ENCODE measurements around the gene CD300LF. TPM values are rescaled to one million over a fixed set of nuclear protein-coding genes. Genes with fewer than 3 reads are reported as not detected.

CD300LF gene
- total and polyA plus RNA-seq, 9 of the 15 experiments (the other 6 are each of a cell fraction or from before 2014, with no cell fraction given) = not detected

GRCh38 chr17:74749279-74750038 lies 36.7 kb upstream of the CD300LF start:
- Histone ChIP-seq H3K4me3 (peak overlapping the region; percentile 93), H3K9me3 (replicated peaks; ENCODE audit: control insufficient read depth, insufficient read depth, low read depth, low read length) (no peaks in the 10 kb centered on the region), H3K36me3 (ENCODE audit: control insufficient read depth, insufficient read depth, low read length) (peaks cover 13% of the 10 kb centered on the region; the same call in 2 of the 3 replicates), H3K9me1 (ENCODE audit: control insufficient read depth, insufficient read depth, low read length) (no peaks in the 10 kb centered on the region), H3K9ac (ENCODE audit: insufficient read depth in 1 of 2, low read depth in 2 of 2, low read length in 2 of 2) (peak overlapping the region; percentile 82 to 97; a peak in 3 of 4 replicates), H3K4me1 (replicated peaks in 1 of 2; ENCODE audit: control insufficient read depth in 2 of 2, insufficient read depth in 2 of 2, low read length in 2 of 2) (peaks cover 40 to 70% of the 10 kb centered on the region in 2 experiments), H3K27me3 (ENCODE audit: control insufficient read depth in 2 of 2, insufficient read depth in 2 of 2, low read length in 2 of 2) (no peaks in the 10 kb centered on the region), H2AFZ (ENCODE audit: low read depth, low read length) (peak overlapping the region; percentile 85; the same call in 1 of the 2 replicates), H4K20me1 (replicated peaks; ENCODE audit: control insufficient read depth, insufficient read depth, low read length) (peaks cover 9% of the 10 kb centered on the region; the same call in 1 of the 2 replicates), H3K27ac (ENCODE audit: extremely low read depth, low read depth, low read length) (peak overlapping the region; percentile 68), H3K4me2 (ENCODE audit: insufficient read depth, low read length) (peak overlapping the region; percentile 74), H3K79me2 (ENCODE audit: control insufficient read depth, insufficient read depth, low read length) (peaks cover 51% of the 10 kb centered on the region)
- FAIRE-seq (no peak), ATAC-seq (peak; percentile 14), DNase-seq (ENCODE audit: extremely low read depth in 1 of 4, low spot score in 3 of 4) (peak in 2 of 4 experiments; percentile 19 to 34)
- ChIA-PET CTCF (ENCODE audit: low intra/inter-chr PET ratio) (interaction anchor here (0.7 kb wide), 1 partner anchor 89 kb away, joined by 3 read pairs; no protein-coding TSS in a partner anchor), POLR2A (interaction anchor here (0.6 to 3.6 kb wide), 12 partner anchors 9 to 1322 kb away, joined by 3 to 22 read pairs (median 4); partner anchors contain the start of gene FDXR)
- 3% methylated on average over 44 of the region's 46 CpGs for WGBS (ENCODE audit: insufficient coverage, low coverage, missing lambda C conversion rate)
- intact Hi-C loops (cut with micrococcal nuclease) (loop anchor here (5.0 kb wide), 1 partner anchor 118 kb away; no protein-coding TSS in a partner anchor), in situ Hi-C loops (cut with MboI) (no loop called here)
- no TSS peak for BruUV-seq (replicated peaks)
- no peak for TF ChIP-seq JUN (IDR thresholded peaks at IDR 0.05; ENCODE audit: borderline replicate concordance, low read depth, low read length)
- TF ChIP-seq JUN (CRISPR knock-in tag; IDR thresholded peaks at IDR 0.05; ENCODE audit: borderline replicate concordance) = no peak
- TF ChIP-seq PRMT5 (CRISPR knock-in tag; IDR thresholded peaks at IDR 0.05) = no peak
- TF ChIP-seq STAT6 (CRISPR knock-in tag; IDR thresholded peaks at IDR 0.05) = no peak
- TF ChIP-seq MXD1 (CRISPR knock-in tag; IDR thresholded peaks at IDR 0.05; ENCODE audit: borderline replicate concordance, poor library complexity, severe bottlenecking) = no peak
- TF ChIP-seq RB1 (IDR thresholded peaks at IDR 0.05; ENCODE audit: low read depth) = 0 out of 2 replicates have a peak, but pooled peaks have one; percentile 14
- TF ChIP-seq PKNOX1 (IDR thresholded peaks at IDR 0.05) = peak; percentile 49
- TF ChIP-seq SMAD1 (IDR thresholded peaks at IDR 0.05; ENCODE audit: low read depth, low read length, partially characterized antibody) = no peak
- TF ChIP-seq LARP7 (IDR thresholded peaks at IDR 0.05) = no peak
- TF ChIP-seq ZNF511 (CRISPR knock-in tag; IDR thresholded peaks at IDR 0.05) = no peak
- TF ChIP-seq ZNF766 (CRISPR knock-in tag; conservative IDR thresholded peaks at IDR 0.05) = no peak
- no peak for TF ChIP-seq EZH2 (IDR thresholded peaks at IDR 0.05; ENCODE audit: borderline replicate concordance, low read depth, low read length)
- TF ChIP-seq ILK (tag; IDR thresholded peaks at IDR 0.05; ENCODE audit: borderline replicate concordance, low read depth) = no peak
- TF ChIP-seq SMAD4 (CRISPR knock-in tag; conservative IDR thresholded peaks at IDR 0.05) = 0 out of 2 replicates have a peak, but pooled peaks have one; percentile 10
- TF ChIP-seq ZZZ3 (IDR thresholded peaks at IDR 0.05) = no peak

Measured in K562 (cell line).